ENCODE results near the gene PPCS.

DNA sequence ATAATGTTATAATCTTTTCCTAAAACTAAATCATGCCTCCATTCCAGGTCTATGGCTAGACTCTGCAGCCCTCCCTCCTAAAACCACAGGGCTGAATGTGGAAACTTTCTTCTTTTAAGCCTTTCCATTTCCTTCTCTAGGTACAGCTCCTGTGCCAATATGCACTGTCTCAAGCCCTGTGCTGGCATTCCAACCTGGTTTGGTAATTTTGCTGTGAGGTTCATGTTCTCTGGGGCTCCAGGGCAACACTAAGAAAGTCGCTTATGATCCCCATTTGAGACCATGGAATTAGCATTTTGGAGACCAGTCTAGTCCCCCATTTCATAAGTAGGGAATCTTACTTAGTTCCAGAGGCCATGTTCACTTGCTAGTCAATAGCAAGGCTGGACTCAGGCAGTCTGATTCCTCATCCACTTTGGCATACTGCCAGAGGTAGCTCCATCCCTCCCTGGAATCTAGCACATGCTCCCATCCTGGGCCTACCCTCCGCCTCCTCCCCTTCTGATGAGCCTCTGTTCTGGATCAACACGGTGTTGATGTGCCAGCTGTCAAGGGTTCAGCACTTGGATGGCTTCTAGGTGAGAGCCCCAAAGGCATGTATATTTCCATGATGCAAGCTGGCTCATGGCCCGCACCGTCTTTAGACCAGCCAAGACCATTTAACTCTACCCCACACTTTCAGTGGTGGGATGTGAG lies 37.1 kb upstream of the PPCS start:
- TF ChIP-seq CTCF (IDR thresholded peaks at IDR 0.05) (no peak), EZH2phosphoT487 (IDR thresholded peaks at IDR 0.05) (no peak), EZH2 (IDR thresholded peaks at IDR 0.05) (no peak)
